Inflammatory macrophage (primary cell): ENCODE data around the gene KRT34.
"Not testable (repeated sequence)": the region's sequence is repeated elsewhere in the genome, so short reads cannot be mapped to it uniquely, and the experiment has no call there.

Source experiments
- DNase-seq, 2 donors: peaks; one replicate each; pipeline ENCODE4 v3.0.0-alpha.2; 2020 to 2022

Gene KRT34

DNA sequence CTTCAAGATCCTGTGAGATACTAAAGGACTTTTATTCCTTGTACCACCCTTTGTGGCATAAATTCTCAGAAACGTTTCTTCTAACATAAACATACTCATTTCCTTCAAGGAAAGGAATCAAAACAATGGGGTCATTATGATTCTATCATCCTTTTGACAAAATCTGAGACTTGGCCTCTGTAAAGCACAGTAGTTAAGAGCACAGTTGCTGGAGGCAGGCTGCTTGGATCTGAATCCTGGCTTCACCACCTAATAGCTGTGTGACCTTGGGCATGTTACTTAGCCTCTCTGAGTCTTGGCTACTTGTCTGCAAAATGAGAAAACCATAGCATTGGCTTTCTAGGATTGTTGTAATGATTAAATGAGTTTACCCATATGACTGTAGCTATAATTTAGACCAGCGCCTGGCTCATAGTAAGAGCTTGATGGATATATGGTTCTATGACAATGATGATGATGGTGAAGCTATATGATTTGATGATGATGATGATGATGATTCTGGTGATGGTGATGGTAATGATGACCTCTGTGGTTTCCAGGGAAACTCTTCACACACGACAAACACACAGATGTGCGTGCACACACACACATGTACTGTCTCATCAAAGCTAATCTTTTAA is 21.4 kb upstream of the KRT34 start:
- DNase-seq, result no peak

DNA sequence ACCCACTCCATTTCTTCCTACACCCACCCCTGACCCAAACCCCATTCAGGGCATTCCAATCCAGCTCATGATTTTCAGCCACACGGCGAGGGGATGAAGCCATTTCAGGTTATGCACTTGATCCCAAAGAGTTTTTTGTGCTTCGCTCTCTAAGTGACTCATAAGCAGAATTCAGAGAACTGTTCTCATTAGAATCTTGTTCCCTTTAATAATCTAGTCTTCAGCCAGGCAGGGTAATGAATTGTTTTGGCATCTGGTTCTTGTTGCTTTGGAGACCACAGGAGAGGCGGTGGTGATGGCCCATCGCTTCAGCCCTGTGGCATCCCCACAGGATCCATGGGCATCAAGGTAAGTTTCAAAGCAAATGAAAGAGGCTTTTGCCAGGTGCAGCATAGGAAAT is 20.1 kb upstream of the KRT34 start:
- DNase-seq, result no peak

DNA sequence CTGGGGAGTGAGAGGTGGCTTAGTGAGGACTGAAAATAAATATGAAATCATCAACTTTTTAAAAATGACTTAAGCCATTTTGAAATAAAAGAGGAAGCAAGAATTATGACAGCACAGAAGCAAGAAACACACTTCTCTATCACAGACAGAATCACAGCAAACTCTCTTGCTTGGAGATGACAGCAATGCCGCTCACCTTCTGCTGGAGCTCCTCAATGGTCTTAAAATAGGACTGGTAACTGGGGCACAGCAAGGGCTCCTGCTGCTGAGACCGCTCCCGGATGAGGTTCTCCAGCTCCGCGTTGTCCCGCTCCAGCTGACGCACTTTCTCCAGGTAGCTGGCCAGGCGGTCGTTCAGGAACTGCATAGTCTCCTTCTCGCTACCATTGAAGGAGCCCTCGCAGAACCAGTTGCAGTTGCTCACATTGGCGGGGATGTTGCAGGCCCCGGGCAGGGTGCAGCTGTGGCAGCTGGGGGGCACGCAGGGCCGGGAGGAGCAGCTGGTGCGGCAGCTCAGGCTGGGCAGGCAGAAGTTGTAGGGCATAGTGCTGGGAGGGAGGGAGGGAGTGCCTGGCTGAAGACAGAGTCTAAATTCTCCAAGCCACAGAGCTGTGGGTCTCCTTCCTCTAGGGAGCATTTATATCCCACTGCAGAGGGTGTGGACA is 15.0 kb upstream of the KRT34 start, which contains the start of gene KRT31:
Gene KRT31, minus strand, starts transcription at position 613 of the 665 bp plus-strand sequence. Its CDS starts 69 bp downstream, at position 544.
- peak; percentile 15 to 48 for DNase-seq

DNA sequence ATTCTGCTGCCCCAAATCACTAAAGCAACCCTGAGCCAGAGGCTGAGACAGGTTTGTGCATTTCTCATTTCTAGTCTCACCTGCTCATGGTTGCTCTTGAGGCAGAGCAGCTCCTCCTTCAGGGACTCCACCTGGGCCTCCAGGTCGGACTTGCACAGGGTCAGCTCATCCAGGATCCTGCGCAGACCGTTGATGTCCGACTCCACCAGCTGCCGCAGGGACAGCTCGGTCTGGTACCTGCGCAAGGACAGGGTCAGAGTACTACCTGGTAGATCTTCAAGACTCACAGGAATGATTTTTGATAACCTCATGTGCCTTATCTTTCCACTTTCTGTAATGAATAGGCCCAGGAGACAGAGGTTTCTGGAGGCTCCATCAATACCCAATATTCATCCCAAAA is 14.2 kb upstream of the KRT34 start:
- DNase-seq, result no peak

DNA sequence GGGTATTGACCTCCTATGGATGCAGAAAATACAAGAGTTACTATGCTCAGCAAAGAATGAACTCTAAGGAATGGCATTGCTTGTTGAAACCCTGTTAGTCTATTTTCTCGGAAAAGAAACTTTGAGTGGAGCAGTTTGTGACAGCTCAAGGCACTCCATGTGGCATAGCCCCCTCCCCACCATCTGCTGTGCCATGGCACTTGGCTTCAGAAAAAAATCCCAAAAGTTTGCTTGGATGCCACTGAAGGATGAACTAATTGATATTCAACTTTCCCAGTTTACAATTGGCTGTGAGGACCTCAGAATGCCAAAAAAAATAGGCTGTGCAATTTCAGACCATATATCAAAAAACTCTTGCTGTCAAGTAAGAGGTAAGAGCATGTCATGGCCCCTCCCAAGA is 13.5 kb upstream of the KRT34 start:
- DNase-seq, result no peak

DNA sequence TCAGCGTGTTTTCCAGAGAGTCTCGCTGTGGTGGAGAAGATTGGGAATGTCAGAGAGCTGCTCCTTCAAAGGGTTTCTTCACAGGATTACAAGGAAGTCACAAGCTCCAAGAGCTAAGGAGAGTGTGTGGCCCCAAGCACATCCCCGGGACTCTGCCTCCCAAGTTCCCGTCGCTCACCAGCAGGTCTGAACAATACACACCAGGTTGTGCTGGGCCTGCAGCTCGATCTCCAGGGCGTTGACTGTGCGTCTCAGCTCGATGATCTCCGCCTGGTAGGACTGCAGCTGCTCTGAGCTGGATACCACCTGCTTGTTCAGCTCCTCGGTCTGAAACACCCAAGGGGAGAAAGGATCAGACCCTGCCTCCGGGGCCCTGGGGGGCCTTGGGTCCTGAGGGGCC is 12.9 kb upstream of the KRT34 start:
- not testable (repeated sequence) for DNase-seq

DNA sequence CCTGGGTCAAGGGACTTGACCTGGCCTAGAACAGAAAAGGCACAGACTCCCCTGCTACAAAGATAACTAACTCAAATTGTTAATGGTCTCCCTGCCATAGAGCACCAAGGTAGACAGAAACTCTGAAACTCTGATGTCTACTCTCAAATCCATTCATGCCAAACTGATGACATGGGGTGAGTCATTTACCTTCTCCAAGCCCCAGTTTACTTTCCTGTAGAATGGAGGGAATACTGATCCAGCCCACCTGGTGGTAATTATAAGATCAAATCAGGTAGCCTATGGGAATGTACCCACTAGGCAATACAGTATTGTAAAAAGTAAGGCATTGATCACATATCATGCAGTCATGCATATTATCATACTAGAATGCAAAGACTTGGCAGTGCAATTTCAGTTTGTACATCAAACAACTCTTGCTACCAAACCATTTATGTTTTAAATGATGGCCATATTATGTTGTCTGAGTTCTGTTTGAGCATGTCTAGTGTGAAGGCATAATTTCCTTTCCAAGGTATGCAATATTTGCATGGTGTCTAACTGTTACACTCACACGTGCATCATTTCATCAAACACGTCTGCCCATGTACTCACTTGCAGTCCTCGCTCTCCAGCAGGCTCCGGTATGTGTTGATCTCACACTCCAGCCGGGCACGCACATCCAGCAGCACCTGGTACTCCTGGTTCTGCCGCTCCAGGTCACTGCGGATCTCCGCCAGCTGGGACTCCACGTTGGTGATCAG is 12.3 kb upstream of the KRT34 start:
- no peak for DNase-seq

DNA sequence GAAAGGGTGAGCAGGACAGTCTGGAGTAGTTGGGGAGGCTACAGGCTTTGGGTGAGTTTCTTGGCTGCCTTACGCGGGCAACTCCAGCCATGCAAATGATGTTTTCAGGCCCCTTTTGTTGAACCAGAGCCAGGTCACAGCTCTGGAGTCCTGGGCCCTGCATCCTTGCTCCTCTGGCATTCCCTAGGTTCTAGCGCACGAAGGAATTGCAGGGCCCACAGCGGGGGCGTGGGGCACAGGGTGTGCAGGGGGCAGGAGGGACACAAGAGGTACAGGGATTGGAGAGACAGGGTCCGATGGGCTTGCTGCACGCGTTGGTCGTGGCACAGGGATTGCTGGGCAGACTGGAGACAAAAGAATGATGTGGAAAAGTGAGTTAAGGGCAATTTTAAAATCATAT is 11.7 kb upstream of the KRT34 start:
- no peak for DNase-seq

DNA sequence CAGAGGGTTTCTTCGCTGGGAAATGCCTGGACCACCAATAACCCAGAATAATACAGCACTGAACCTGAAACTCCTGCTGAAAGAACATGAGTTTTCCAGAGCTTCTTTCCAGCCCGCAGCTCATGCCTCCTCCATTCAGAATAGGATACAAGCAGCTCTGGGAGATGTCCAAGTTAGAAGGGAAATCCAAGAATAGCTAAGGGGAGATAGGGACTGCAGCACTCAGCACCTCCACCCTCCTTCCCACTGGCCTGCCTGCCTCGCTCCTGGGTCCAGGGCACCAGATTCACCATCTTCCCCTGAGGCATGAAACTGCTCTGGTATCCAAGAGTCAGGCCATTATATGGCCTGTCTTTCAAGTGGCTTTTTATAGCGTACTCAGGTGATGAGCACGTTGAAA is 11.2 kb upstream of the KRT34 start:
- no peak for DNase-seq

DNA sequence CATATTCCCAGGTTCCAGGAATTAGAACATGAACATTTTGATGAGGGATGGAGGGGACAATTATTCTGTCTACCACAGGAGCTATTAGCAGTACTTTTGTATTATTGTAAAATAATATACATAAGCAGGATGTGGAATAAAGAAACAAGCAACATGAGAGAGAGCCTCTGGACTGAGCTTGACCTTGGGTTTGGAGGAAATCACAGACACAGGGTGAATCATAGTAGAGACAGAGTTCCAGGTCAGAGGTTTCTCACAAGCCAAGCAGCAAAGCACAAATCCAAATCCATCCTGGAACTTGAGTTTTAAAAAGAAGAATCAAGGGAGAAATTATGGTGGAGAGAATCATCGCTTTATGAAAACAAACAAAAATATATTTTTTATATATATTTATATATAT is 10.2 kb upstream of the KRT34 start:
- DNase-seq, result no peak

DNA sequence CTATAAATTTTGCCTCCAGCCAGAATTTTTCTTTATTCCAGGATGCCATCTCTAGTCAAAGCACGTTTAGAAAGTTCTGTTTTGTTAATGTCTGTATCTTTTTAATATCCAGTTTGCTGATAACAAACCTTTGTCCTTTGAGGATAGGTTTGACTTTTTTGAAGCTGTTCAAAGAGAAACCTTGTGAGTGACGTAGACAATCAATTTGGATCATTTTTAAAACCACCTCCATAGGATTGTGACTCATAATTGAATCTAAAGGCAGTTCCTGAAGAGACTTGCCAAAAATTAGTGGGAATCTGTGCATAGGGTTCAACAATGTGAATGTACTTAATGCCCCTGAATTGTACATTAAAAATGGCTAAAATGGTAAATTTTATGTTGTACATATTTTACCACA is 9.4 kb upstream of the KRT34 start:
- DNase-seq, result no peak

DNA sequence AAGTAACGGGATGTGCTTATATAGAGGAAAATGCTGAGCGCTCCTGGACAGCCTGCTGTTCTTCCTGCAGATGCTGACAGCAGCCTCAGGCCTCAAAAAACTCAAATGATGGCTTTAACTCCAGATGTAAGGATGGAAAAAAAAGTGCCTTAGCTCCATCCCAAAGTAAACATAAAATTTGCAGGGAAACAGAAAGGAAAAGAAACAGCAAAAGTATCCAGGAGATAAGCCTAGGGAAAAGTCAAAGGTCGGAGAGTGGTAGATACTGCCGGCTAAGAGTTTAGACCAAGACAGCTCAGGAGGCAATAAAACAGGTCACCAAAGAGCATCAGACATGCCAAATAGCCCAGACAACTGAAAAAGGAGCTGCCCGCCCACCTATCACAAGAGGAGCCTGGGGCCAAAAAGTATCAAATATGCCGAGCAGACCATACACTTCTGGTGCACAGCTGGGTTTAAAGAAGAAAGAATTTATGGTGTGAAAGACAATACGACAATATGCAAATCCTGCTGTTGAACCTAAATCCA is 8.4 kb upstream of the KRT34 start:
- no peak for DNase-seq

DNA sequence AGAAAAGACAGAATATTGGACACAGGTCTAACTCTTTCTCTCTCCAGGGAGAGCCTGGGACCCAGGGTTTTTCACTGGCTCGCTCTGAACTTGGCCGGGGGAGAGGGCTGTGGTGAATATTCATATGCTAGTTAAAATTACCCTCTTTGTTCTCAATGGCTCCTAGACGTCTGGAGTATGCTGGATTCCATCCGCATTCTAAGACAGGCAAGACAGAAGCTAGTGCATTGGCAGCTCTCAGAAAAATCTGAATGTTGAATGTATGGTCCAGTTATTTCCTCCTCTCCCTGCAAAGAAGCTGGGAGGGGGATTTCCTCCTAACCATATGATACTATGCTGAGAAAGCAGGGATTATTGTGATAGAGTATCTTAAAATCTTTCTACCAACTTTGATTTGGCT is 5.6 kb upstream of the KRT34 start:
- DNase-seq, result no peak

DNA sequence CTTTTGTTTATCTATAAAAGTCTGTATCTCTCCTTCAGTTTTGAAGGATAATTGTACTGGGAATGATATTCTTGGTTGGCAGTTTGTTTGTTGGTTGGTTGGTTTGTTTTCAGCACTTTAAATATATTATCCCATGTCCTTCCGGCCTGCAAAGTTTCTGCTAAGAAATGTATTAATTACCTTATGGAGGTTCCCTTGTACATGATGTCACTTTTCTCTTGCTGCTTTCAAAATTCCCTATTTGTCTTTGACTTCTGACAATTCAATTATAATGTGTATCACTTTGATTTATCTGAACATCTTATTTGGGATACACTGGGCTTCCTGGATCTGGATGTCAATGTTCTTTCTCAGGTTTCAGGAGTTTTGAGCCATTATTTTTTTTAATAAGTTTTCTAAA is 4.1 kb upstream of the KRT34 start:
- DNase-seq, result no peak

DNA sequence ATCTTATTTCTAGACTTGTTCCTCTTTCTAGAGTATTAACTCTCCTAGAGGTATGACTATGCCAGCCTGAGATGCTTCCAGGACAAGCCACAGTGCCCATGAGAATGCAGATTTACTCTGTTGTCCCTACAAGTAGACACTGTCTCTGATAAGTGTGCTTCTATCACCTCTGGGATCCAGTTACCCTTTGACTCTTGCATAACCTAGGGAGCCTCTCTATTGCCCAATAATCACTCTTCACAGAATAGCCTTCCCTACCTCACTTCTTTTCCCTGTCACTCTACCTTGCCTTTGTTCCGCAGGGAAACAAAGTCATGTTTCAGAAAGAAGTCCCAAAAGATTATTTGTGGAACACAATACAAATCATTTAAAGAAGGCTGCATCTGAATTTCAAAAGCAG is 1.6 kb upstream of the KRT34 start:
- no peak for DNase-seq

DNA sequence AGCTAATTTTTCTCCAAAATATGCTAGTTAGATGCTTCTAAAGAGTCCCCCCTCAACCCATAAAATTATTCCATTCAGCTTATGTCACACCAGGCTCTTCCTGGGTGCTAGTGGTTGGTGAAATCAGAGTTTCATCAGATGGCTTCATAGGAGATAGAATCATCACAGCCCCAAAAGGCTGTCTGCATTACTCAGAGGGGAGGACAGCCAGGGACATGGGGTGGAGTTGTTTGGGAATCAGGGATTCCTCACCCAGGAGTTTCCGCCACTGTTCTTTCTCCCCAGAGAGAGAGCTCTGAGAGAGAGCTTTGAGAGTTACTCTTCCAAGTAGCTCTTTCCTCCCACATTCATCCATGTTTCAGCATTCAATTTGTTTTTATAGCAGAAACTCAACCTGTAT is 288 bp upstream of the KRT34 start:
- DNase-seq, result no peak

DNA sequence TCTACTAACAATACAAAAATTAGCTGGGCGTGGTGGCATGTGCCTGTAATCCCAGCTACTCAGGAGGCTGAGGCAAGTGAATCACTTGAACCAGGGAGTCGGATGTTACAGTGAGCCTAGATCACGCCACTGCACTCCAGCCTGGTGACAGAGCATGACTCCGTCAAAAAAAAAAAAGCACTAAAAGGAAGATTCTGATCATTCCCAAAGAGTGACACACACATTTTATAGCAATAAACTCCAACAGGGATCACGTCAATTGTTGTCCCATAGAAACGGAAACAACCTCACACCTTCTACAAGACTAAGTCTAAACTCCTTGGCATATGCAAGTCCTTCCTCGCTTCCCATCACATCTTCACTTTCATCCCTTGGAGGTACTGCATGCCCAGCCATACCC is 2.0 kb downstream of the KRT34 start:
- not testable (repeated sequence) for DNase-seq

DNA sequence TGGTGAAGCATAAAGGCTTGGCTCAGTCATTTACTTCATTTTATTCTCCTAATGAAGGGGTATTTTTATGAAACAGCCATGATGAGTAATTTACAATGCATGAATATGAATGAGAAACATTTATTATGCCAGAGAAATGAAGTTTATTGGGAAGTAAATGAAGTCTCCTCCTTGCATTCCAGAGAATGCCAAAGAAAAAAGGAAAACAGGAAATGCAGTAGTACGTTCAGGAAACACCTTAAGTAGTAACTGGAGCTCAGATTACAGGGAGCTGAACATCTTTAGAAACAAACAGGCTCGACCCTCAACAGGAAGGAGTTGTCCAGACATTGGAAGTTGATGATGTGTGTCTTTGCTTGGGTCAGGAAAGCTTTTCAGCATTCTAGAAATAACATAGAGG is 4.6 kb downstream of the KRT34 start:
- no peak for DNase-seq

DNA sequence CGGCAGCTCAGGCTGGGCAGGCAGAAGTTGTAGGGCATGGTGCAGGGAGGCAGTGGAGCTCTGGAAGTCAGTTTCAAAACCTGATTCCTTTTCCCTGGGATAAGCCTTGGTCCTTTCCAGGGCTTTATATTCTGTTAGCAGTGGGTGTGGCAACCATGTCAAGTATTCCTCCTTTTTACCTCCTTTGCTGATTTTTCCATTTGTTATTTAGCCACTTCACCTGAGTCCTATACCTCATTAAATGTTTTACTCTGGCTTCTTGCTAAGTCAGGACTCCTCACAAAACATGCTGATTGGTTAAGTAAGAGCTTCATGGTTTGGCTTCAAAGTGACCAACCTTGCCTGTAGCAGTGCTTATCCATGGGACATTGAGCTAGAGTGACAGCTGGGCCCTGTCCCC is 12.4 kb downstream of the KRT34 start, which contains the start of gene KRT33B:
Gene KRT33B, minus strand, starts transcription at position 101 of the 400 bp plus-strand sequence. Its CDS starts 63 bp downstream, at position 38.
- DNase-seq, result no peak

DNA sequence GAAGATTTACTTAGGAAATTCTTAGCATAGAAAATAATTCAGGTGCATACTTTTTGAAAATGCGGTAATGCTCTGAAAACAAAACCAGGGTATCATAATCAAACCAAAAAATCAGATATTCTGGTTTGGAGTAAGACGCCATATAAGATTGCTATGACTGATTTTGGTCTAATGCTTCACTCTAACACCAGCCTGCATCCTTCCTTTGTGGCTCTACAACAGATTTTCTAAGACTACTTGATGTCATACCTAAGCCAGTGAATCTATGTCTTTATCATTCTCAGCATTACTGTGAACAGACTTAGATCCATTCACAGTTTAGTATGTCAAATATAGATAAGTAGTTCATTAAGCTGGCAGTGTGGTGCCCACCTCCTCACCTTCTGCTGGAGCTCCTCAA is 13.1 kb downstream of the KRT34 start:
- DNase-seq, result no peak

DNA sequence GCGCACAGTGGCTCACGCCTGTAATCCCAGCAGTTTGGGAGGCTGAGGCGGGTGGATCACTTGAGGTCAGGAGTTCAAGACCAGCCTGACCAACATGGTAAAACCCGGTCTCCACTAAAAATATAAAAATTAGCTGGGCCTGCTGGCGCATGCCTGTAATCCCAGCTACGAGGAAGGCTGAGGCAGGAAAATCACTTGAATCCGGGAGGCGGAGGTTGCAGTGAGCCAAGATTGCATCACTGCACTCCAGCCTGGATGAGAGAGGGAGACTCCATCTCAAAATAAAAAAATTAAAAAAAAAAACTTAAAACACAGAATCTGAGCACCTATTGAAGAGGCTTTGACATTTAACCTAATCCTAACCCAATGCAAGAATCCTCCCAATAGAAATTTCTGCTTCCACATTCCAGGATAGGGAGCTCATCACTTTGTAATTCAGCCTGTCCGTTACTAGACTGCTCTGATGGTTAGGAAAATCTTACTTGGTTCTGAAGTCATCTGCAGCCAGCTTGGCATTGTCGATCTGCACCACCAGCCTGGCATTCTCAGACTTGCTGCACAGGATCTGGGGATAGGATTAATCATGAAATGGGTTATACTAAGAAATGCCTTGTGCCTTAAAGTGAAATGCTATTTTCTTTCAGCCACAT is 14.6 kb downstream of the KRT34 start:
- no peak for DNase-seq

DNA sequence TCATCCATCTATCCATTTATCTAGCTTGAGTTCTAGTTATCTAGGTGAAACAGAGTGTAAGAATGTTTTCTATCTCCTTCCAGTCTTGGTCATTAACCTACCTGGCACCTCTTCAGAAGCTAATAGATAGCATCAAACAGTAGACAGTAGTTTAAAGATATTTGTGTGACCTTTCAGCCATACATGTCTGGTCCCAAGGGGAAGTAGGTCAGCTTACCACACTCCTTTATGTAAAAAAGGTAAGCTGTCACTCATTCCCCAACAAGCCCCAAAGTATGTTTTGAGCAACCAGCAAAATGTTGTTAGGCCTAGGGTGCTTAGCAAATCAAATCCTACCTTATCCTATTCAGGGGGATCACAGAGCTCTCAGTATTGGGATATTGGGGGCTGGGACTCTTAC is 16.0 kb downstream of the KRT34 start:
- no peak for DNase-seq

DNA sequence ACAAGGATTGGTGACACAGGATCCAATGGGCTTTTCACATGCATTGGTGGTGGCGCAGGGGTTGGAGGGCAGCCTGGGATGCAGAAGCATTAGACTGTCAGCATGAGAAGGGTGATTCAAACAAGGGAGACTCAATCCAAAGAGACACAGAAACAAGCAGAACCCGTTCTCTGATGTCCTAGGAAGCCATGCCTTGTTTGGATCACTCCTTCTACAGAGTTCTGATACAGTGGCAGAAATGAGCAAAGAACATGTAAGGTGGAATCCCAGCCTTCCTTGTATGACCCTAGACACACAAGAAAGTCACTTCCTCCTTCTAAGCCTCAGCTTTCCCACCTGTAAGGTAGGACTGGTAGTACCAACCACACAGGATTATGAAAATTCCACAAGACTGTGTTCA is 18.2 kb downstream of the KRT34 start:
- no peak for DNase-seq
